GM21737 (cell line): ENCODE results near the gene CELF5.
"Not testable (repeated sequence)": the region's sequence is repeated elsewhere in the genome, so short reads cannot be mapped to it uniquely, and the experiment has no call there.

ENCODE experiments used
- ATAC-seq: cut with Tn5 transposase; IDR thresholded peaks from one replicate; pipeline ENCODE4 v1.9.1; 2021; ENCODE audit warnings: mild to moderate bottlenecking, moderate library complexity; ENCODE audit not compliant: unreplicated experiment

Gene CELF5

DNA sequence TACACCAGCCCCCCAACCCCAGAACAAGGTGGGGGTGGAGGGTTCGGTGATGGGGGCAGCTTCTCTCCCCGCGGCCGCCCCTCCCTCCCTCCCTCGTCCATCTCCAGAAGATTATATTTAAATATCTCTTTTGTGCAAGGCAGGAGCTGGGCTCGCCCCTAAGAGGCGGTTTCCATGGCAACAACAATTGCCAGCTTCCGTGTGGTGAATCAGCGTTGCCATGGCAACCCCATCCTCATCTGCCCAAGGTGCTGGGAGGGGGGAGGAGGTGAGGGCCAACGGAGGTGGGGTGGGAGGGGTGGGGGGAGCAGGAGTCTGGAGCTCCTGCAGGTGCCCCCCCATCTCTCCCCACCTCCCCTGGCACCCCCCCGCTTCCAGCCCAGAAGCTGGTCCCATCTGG lies 46.4 kb downstream of the CELF5 start:
- no peak for ATAC-seq

DNA sequence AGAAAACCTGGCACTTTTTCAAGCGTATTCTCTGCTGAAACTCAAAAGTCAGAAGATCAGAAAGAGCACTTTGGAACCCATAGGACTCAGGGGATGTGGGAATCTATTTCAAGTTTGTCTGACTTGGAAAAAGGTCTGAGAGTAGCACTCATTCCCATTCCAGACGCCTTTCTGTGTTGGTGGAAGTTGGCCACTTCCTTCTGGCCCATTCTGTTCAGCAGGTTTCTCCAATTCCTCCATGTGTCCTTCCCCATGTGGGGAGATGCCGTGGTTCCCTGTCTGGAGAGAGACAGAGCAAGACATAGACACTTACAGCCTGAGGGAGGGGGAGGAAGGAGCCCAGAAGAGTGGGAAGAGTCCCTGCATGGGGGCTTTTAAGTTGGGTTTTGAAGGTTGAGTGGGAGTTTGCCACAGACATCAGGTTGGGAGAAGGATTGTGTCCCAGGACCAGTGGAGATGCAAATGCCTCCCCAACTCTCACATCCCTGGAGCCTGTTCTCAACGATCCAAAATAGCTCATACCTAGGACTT lies 48.0 kb downstream of the CELF5 start:
- no peak for ATAC-seq

DNA sequence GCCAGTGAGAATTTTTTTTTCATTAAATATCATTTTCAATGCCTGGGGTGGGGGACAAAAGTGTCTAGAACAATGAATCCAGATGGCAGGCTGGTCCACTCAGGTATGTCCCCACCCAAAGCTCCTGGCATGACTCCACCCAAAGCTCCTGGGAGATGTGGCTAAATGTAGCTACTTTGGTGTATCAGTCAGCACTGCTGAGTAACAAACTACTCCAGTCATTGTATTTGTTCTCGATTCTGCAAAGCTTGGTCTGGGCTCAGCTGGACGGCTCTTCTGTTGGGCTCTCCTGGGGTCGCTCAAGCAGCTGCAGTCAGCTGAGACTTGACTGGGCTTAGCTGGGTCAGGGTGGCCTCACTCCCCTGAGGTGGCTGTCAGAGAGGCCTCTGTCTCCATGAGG lies 48.5 kb downstream of the CELF5 start:
- no peak for ATAC-seq

DNA sequence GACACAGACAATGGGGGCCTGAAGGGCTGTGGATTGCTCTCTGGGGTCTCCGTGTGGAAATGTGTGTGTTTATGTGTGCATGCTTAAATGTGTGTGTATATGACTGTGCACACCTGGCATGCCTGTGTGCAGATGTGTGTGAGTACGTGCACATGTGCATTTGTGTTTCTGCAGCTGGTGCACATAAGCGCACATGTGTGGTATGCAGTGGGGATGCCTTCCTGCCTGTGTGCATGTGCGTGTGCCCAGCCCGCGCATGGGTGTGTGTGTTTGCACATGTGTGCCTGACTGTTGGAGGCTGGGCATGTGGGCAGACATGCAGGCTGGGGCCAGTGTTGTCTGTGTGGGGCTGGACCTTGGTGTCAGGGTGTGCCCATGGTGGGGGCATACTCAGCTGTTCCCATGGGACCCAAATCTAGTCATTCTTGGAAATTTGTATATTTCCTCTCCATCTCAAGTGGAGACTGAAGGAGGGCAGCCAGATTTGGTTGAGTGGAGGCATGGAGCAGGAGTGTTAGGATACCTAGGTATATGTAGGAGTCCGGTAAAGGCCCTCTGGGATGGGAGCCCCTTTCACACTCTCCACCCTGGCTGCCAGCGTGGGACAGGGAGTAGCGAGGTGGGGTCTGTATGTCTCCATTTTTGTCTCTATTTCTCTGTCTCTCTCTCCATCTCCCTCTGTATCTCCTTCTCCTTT lies 49.9 kb downstream of the CELF5 start:
- ATAC-seq, result no peak

DNA sequence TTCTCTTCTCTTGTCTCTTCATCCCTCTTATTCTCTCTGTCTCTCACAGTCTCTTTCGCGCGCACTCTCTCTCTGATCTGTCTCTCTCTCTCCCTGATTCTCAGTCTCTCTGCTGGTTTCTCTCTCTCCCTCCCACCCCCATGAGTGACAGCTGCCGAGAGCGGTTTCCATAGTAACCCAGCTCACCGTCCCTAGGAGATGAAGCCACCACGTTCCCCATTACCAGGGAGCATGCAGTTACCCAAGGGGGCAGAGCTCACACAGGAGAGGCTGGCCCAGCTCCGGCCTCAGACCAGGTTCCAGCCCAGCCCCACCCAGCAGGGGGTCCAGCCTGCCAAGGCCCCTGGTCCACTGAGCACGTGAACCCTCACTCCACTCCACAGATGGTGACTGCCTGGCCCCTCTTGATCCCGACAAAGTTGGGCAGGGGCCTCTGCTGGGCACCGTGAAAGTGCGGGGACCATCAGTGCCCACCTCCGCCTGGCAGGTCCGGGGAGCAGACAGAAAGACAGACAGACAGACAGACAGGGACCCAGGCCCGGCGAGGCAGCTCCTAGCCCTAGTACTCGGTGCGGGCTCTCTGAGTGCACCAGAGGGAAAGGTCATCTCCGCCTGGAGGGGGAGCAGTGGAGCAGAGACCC lies 50.6 kb downstream of the CELF5 start:
- ATAC-seq, result no peak

DNA sequence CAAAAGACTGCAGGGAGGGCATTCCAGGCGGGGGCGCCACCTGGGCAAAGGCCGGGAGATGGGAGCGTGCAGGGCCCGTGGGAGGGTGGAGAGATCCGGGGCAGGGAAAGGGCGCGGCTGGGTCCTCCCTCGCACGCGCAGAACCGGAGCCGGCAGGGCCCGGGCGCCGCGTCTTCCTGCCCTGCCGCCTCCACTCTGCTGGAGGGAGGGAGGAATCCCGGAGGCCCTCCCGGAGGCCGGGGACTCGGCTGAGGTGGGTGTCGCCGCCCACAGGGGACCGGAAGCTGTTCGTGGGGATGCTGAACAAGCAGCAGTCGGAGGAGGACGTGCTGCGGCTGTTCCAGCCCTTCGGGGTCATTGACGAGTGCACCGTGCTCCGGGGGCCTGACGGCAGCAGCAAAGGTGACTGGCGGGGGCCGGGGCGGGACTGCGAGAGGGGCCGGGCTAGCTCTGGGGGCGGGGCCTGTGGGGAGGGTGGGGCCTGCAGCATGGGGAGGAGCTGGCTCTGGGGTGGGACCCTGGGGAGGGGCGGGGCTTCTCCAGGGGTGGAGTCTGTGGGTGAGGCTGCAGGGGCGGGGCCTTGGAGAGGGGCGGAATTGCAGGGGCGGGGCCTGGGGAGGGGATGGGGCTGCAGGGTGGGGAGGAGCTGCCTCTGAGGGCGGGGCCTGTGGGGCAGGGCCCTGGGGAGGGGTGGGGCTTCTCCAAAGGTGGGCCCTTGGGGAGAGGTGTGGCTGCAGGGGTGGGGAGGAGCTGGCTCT lies 51.3 kb downstream of the CELF5 start:
- no peak for ATAC-seq

DNA sequence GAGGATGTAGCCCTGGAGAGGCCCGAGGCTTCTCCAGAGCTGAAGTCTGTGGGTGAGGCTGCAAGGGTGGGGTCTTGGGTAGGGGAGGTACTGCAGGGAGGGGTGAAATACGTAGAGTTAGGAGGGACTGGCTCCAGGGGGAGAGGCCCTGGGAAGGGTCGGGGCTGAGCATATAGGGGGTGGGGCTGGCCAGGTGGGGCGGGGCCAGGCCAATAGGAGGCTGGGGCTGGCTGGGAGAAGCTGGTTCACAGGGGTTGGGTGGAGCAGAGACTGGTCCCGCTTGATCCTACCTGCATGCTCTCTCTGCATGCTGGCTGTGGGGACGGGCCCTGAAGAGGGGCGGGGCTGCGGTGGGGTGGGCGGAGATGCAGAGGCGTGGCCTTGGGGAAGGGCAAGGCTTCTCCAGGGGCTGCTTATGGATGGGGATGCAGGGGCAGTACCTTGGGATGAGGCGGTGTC lies 51.9 kb downstream of the CELF5 start:
- no peak for ATAC-seq

DNA sequence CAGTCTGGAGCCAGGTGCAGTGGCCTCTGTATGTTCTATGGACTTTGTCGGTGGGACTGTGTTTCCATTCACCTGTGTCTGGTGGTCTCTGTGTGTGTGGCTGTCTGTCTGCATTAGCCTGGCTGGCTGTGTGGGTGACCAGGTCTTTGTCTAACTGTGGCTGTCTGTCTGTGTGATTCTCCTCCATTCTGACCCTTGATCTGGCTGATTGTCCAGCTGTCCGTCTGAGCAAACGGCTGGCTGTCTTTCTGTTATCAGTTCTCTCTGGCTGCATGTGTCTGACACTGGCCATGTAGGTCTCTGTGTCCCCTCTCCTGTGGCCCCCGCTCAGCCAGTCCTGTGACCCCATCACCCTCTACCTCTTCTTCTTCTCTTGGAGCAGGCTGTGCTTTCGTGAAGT lies 53.2 kb downstream of the CELF5 start:
- ATAC-seq, result no peak

DNA sequence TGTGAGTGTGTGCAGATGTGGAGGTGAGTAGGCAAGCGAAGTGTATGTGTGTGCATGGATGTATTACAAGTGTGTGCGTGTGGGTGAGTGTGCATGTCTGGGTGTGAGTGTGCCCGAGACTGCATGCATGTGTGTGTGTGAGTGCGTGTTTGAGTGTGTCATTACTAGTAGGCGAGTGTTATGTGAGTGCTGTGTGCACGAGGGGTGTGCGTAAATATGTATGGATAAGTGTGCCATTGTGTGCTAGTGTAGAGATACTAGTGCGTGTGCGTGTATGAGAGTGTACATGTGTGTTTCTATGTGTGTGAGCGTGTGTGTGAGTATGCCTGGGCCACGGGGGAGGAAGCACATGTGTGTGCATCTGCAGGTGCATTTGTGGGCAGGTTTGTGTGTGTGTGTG lies 53.8 kb downstream of the CELF5 start:
- no peak for ATAC-seq

DNA sequence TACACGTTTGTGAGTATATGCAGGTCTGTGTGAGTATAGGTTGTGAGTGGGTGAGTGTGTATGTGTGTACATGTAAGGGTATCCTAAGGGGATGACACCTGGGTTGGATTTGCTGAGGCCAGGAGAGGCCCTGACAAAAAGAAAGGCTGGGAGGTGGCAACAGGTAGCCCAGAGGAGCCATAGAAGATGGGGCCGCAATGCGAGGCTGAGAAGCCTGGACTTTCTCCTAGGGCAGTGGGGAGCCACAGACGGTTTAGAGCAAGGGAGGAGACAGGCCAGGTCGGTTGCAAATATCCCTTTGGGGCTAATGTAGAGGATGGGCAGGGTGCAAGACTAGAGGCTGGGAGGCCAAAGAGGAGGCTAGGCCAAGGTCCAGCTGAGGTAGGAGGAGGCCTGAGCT lies 54.3 kb downstream of the CELF5 start:
- no peak for ATAC-seq

DNA sequence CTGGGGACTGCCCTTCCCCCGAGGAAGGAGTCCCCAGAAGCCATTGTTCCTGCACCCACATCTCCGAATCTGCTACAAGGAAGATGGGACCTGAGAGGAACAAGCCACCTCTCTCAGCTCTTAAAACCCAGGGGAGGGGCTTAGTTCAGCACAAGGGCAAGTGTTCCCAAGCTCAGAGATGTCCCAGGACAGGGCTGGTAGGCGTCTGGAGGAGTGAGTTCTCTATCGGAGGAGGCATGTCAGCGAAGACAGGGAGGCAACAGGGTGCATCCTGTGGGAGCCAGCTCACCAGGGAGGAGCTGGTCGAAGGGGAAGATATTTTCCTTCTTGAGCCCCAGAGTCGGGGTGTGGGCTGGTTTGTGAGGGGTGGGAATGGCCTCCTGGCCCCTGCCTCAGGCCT lies 54.8 kb downstream of the CELF5 start:
- ATAC-seq, result no peak

DNA sequence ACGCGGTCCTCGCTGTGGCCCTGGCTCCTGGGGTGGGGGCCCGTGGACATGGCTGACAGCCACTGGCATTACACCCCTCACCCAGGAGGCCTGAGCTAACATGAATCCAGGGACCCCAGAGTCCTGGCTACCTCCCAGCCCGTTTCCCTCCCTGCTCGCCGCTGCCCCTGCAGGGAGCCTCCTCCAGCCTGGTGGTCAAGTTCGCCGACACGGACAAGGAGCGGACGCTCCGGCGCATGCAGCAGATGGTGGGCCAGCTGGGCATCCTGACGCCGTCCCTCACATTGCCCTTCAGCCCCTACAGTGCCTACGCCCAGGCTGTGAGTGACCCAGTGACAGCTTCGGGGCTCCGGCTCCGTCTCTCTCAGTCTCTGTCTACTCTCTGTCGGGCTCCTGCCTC lies 56.6 kb downstream of the CELF5 start:
- ATAC-seq, result no peak

DNA sequence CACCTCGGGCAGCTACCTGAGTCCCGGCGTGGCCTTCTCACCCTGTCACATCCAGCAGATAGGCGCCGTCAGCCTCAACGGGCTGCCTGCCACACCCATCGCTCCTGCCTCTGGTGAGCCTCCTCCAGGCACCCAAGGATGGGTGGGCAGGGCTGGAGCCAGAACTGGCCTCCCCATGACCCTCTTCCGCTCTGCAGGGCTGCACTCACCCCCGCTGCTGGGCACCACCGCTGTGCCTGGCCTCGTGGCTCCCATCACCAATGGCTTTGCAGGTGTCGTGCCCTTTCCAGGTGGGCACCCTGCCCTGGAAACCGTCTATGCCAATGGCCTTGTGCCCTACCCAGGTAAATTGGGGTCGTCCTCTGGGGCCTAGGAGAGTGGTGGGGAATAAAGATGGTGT lies 57.7 kb downstream of the CELF5 start:
- ATAC-seq, result no peak

DNA sequence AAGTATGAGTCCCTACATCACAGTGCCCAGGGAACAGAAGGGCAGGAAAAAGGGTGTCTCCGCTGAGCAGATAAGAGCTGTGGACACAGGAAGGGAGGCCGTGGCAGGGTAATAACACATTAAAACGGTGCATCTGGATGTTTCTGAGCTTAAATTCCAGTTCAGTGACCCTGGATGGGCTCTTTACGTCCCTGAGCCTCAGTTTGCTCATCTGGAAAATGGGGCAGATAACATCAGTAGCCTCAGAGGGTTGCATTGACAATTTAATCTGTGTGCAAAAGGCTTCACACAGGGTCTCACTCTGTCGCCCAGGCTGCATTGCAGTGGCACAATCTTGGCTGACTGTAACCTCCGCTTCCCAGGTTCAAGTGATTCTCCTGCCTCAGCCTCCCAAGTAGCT lies 58.1 kb downstream of the CELF5 start:
- ATAC-seq, result no peak

DNA sequence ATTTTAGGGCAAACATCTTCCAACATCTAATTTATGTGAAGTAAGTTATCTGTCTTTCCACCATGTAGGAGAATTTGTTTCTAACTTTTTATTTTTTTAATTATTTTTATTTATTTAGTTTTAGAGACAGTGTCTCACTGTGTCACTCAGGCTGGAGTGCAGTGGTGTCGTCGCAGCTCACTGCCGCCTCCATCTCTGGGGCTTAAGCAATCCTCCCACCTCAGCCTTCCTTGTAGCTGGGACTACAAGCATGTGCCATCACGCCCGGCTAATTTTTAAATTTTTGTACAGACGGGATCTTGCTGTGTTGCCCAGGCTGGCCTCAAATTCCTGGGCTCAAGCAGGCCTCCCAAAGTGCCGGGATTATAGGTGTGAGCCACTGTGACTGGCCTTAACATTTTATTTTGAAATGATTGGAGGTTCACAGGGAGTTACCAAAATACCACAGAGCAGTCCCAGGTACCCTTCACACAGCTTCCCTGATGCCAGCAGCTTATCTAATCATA lies 58.8 kb downstream of the CELF5 start:
- no peak for ATAC-seq

DNA sequence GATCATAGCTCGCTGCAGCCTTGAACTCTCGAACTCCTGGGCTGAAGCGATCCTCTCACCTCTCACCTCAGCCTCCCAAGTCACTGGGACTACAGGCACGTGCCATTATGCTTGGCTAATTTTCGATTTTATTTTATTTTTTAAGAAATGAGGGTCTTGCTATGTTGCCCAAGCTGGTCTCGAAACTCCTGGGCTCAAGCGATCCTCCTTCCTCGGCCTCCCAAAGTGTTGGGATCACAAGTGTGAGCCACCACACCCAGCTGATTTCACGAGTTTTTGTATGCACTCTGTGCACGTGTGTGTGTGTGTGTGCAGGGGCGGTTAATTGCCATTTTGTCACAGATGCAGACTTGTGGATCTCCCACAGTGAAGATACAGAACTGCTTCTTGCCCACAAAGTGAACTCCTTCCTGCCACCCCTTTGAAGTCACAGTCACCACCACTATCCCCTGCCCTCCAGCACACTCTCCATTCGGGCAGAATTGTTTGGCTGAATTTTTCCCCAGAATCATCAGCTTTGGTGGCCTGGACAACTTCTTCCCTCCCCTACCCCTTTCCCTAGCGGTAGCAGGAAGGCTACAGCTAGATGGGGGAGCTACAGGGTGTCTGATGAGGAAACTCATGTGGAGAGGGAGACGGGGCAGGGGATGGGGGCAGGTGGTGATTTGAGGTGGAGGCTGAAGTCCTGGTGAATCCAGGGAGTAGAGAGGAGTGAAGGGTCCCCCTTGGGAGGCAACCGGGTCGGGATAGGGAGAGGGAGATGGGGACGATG lies 59.6 kb downstream of the CELF5 start:
- no peak for ATAC-seq

DNA sequence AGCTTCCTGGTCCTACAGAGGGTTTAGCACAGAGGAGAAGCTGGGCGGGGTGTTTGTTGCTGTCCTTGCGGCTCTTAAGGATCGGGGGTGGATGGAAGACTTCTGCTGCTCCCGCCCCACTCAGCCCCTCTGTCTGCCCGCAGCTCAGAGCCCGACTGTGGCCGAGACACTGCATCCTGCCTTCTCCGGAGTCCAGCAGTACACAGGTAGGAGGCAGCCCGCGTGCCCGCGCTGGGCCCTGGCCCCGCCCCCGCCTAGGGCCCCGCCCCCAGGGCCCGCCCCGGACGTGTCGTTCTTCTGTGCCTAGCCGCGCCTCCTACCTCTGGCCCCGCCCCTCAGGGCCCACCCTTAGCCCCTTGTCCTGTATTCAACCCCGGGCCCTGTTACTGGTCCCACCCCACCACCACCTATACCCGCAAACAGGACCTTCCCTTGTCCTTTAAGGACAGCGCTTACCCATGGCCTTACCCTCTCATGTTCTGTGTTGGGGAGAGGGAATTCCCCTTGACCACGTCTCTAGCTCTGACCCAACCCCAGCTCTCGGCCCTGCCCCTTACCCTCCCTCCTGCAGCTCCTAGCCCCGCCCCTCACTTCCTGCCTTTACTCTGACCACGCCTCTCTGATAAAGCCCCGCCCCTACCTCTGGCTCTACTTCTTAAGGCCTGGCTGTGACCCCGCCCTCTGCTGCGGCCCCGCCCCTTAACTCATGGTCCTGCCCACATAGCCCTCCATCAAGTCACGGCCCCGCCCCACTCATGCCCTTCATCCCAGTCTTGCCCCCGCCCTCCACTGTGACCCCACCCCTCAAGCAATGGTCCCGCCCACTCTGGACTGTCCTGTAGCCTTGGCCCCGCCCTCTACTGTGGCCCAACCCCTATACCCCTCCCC lies 60.5 kb downstream of the CELF5 start:
- ATAC-seq, result no peak

DNA sequence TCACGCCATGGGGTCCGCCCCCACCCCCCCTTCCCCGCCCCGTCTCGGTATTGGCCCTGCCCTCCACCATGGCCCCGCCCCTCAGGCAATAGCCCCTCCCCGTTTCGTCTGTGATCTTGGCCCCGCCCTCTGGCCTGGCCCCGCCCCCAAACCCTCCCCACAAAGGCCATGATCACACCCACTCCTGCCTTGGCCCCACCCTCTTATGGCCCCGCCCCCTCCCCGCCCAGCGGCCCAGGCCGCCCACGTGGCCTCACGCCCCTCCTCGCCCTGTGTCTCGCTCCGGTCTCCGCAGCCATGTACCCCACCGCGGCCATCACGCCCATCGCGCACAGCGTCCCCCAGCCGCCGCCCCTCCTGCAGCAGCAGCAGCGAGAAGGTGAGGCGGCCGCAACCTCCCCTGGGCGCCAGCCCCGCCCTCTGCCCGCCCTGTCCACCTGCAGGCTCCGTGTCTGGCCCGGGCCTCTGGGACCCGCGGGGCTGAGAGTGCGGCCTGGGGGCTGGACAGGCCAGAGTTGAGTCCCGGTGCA lies 61.3 kb downstream of the CELF5 start:
- no peak for ATAC-seq

DNA sequence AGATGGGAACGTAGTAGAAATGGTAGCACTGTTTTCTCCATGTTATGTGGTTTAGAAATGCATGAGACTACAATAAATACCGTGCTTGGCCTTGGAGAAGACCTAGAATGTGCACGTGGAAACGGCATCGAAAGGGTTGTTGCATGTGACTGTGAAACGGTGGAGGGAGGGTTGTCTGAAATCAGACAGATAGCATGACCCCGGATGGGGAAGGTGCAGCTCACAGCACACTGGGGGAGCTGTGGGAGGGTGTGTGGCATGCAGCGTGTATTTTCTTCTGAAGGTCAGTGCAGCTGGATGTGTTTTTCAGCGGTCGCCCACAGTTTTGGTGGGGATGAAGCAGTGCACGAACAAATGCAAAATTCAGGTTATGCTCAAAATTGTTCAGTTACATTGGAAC lies 63.4 kb downstream of the CELF5 start:
- no peak for ATAC-seq

DNA sequence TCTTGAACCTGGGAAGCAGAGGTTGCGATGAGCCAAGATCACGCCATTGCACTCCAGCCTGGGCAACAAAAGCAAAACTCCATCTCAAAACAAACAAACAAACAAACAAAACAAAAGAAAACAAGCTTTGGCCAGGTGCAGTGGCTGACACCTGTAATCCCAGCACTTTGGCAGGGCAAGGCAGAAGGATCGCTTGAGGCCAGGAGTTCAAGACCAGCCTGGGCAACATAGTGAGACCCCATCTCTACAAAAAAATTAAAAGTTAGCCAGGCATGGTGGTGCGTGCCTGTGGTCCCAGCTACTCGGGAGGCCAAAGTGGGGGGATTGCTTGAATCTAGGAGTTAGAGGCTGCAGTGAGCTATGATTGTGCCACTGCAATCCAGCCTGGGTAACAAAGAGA lies 64.0 kb downstream of the CELF5 start:
- ATAC-seq, result not testable (repeated sequence)
